KOPT-K1 (cell line): Measurements from ENCODE around the gene CNTNAP5.

Experiments
- H3K27ac ChIP-seq: fragments of 200-600 bp; sonication (generic); 2 replicates; pipeline ENCODE4 v1.5.1; 2016; ENCODE audit warnings: antibody characterized with exemption, mild to moderate bottlenecking, low read depth, low read length; ENCODE audit not compliant: poor library complexity, severe bottlenecking
- H3K36me3 ChIP-seq: fragments of 200-600 bp; sonication (generic); 2 replicates; pipeline ENCODE4 v1.5.1; 2017; ENCODE audit warnings: antibody characterized with exemption, mild to moderate bottlenecking, low read length, moderate library complexity; ENCODE audit not compliant: insufficient read depth
- H3K9me3 ChIP-seq: fragments of 200-600 bp; sonication (generic); 2 replicates; pipeline ENCODE4 v1.5.1; 2017; ENCODE audit warnings: antibody characterized with exemption, low read length, mild to moderate bottlenecking; ENCODE audit not compliant: insufficient read depth, poor library complexity, severe bottlenecking

The CNTNAP5 gene

GRCh38 chr2:124804014-124804940 is 779.2 kb downstream of the CNTNAP5 start:
- Histone ChIP-seq H3K36me3 (no peaks in the 10 kb centered on the region), H3K27ac (no peak overlapping the region), H3K9me3 (no peaks in the 10 kb centered on the region)

- no peaks in the 10 kb centered on the region for H3K9me3 ChIP-seq
- H3K36me3 ChIP-seq = no peaks in the 10 kb centered on the region
- no peak overlapping the region for H3K27ac ChIP-seq
These were observed 780.0 kb downstream of the CNTNAP5 start for GRCh38 chr2:124805060-124805459.

DNA sequence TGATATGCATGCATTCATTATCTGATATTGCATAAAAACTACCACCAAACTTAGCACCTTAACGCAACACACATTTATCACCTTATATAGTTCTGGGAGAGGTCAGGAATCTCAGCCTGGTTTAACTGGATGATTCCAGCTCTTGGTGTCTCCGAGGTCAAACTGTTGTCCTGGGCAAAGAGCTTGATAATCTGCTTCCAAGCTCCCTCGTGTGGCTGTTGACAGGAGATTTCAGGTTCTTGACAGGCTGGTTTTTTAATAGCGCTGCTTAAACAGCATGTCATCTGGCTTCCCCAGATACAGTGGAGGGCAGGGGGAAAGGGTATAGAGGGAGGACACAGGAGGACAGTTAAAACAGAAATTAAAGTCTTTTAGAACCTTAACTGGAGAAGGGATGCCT is 785.0 kb downstream of the CNTNAP5 start:
- H3K9me3 ChIP-seq = no peaks in the 10 kb centered on the region
- no peaks in the 10 kb centered on the region for H3K36me3 ChIP-seq
- no peak overlapping the region for H3K27ac ChIP-seq

DNA sequence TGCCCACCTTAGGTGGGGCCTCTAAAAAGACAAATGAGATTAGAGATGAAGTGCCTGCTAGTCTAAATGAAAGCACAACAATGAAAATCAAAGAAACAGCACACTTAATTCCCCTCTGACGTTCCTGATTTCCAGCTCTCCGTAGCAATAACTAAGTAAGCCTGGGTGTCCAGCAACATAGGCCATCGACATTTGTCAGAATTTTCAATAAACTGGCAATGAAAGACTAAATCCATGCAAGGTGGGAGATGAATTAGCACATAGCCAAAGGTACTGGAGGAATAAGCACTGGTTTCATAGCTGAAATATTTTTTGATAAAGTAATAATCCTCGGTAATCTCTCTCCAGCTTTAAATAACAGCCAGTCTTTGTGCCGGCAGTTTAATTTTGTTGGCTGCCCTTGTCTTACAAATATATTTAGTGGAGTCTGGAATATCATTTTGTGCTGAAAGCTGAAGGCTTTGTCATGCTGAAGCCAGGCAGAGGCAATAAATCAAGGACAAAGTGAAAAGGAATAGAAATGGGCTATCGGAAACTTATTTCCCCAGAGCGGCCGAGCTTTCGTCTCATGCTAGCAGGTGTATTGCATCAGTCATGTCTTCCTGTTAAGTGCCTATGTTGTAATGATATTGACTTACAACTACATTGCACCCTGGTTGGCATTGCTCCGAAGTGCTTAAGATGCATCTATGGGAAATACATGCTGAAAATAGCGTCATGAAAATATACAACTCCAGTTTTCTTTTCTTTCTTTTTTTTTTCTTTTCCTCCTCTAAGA is 790.1 kb downstream of the CNTNAP5 start:
- no peak overlapping the region for H3K27ac ChIP-seq
- H3K9me3 ChIP-seq = no peaks in the 10 kb centered on the region
- H3K36me3 ChIP-seq = no peaks in the 10 kb centered on the region

DNA sequence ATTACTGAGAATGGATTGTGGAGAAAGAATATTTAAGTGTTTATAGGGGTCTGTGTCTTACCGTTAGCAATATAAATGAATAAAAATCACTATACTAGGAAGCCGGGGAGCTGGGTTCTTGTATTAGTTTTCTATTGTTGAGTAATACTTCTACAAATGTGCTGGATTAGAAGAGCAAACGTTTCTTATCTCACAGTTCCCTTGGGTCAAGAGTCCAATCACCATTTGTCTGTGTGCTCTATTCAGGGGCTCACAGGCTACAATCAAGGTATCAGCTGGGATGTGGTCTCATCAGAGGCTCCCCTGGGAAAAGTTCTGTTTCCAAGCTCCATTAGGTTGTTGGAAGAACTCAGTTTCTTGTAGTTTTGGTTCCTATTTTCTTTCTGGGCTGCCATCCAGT is 790.9 kb downstream of the CNTNAP5 start:
- H3K27ac ChIP-seq = no peak overlapping the region
- no peaks in the 10 kb centered on the region for H3K36me3 ChIP-seq
- no peaks in the 10 kb centered on the region for H3K9me3 ChIP-seq

DNA sequence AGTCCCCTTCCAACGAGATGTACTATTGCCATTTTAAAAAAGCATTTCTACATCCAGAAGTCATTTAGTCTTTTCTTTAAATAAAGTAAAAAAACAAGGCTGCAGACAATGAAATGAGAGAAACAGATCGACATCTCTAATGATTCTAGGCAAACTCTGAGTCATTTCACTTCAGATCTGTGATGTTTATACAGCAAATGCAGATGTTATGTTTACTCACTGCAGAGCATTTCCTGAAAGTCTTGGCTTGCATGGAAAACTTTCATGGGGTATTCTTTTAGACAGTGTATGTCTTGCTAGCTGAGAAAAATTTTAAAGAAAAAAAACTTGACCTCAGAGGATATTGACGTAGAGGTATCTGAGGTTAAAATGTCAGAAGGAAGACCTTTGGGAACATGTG is 797.4 kb downstream of the CNTNAP5 start:
- Histone ChIP-seq H3K9me3 (no peaks in the 10 kb centered on the region), H3K36me3 (no peaks in the 10 kb centered on the region), H3K27ac (no peak overlapping the region)

DNA sequence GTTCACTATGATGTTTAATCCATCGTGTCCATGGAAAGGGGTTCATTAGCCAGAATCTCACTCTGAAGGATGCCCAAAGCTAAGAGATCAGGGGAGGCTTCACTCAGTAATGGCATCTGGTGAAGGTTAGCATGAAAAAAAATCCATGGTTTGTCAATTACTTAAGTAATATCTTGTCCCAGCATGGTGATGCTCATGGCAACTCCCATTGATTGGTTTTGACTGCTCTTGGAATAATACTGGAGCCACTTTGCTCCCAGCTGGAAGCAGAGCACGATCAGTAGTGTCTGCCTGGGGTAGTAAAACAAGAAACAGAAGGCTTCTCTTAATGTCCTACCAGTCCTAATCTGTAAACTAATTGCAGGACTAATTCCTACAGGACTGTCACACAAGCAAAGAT is 799.4 kb downstream of the CNTNAP5 start:
- no peaks in the 10 kb centered on the region for H3K36me3 ChIP-seq

GRCh38 chr2:124832521-124832920 is 807.4 kb downstream of the CNTNAP5 start:
- H3K27ac ChIP-seq = no peak overlapping the region
- H3K36me3 ChIP-seq = no peaks in the 10 kb centered on the region
- H3K9me3 ChIP-seq = no peaks in the 10 kb centered on the region

More for the DNA sequence above, 799.4 kb downstream of the CNTNAP5 start:
- no peaks in the 10 kb centered on the region for H3K9me3 ChIP-seq
- H3K27ac ChIP-seq = no peak overlapping the region

DNA sequence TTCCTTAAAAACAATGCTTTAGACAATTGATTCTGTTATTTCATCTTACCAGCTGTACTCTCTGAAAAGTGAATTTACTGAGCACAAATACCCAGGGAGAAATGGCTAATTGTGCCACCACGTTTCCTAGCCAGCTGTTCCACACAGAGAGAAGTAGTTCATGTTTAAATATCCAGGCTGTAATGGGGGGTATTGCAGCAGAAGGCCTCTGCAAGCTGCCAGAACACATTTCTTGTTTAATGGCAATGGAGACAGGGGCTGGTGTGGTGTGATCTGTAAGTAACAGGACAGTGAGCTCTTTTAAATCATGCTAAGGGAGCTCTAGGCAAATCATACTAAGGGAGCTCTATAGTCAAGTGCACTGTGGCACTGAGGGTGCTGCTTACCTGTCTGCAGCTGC is 809.2 kb downstream of the CNTNAP5 start:
- H3K27ac ChIP-seq = no peak overlapping the region
- no peaks in the 10 kb centered on the region for H3K9me3 ChIP-seq
- H3K36me3 ChIP-seq = no peaks in the 10 kb centered on the region

DNA sequence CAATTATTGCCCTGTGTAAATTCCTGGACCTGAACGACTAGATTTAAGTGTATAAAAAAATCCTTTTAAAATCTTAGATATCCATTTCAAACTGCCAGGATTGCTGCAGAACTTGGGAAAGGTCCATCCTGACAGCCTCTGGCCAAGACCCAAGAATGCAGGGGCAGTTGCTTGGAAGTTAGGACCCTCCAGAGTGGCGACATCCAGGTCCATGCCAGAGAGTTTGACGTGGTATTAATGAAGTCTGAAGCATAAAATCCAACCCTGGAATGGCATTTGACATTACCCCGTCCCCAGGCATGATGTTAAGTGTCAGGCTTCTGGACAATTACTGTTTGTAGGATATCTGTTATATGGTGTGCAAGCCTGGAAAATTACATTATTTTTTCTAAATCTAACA is 810.2 kb downstream of the CNTNAP5 start:
- Histone ChIP-seq H3K27ac (no peak overlapping the region), H3K9me3 (no peaks in the 10 kb centered on the region), H3K36me3 (no peaks in the 10 kb centered on the region)

GRCh38 chr2:124836416-124836815 is 811.3 kb downstream of the CNTNAP5 start:
- no peaks in the 10 kb centered on the region for H3K36me3 ChIP-seq
- H3K27ac ChIP-seq = no peak overlapping the region
- no peaks in the 10 kb centered on the region for H3K9me3 ChIP-seq

- no peaks in the 10 kb centered on the region for H3K36me3 ChIP-seq
- H3K27ac ChIP-seq = no peak overlapping the region
- H3K9me3 ChIP-seq = no peaks in the 10 kb centered on the region
These were observed 812.4 kb downstream of the CNTNAP5 start for GRCh38 chr2:124837496-124837895.

DNA sequence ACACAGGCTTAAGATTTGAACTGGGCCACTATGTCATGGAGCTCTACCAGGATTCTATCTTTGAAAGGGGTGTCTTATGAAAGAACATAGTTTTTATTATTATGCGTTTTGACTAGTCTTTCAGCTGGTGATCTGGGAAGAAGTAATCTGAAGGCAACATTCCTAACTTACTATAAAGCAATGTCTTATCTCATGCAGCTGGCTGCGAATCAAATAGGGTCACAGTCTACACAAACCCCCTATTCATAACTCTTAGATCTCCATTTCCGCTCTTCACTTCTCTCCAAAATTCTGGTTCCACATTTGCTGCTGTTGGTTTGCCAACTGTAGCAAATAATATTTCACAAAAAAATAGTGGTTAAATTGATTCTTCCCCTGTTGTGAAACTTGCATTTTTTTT is 813.3 kb downstream of the CNTNAP5 start:
- Histone ChIP-seq H3K27ac (no peak overlapping the region), H3K36me3 (no peaks in the 10 kb centered on the region), H3K9me3 (no peaks in the 10 kb centered on the region)

GRCh38 chr2:124867247-124867646 is 842.2 kb downstream of the CNTNAP5 start:
- Histone ChIP-seq H3K36me3 (no peaks in the 10 kb centered on the region), H3K9me3 (no peaks in the 10 kb centered on the region), H3K27ac (no peak overlapping the region)

GRCh38 chr2:124874219-124874618 is 849.1 kb downstream of the CNTNAP5 start:
- Histone ChIP-seq H3K27ac (no peak overlapping the region), H3K9me3 (no peaks in the 10 kb centered on the region), H3K36me3 (no peaks in the 10 kb centered on the region)
